WTC11 (cell line): ENCODE measurements around the gene ANGPTL4.
"Not testable (repeated sequence)": the region's sequence is repeated elsewhere in the genome, so short reads cannot be mapped to it uniquely, and the experiment has no call there.

ENCODE experiments used
- ARID4B ChIP-seq: sonication (generic); formaldehyde crosslinking; IDR thresholded peaks from 2 replicates; pipeline ENCODE4 v1.8.0; 2023; ENCODE audit warnings: missing genetic modification reagents, mild to moderate bottlenecking, borderline replicate concordance
- ATF1 ChIP-seq: sonication (generic); formaldehyde crosslinking; IDR thresholded peaks from 2 replicates; pipeline ENCODE4 v1.8.1; 2023; ENCODE audit warnings: mild to moderate bottlenecking, moderate library complexity, missing genetic modification reagents
- CTCF ChIP-seq: fragments of 200-600 bp; IDR thresholded peaks from 2 replicates; pipeline ENCODE4 v1.8.0; 2022; ENCODE audit warnings: antibody characterized with exemption
- NFYB ChIP-seq: sonication (generic); formaldehyde crosslinking; conservative IDR thresholded peaks from 2 replicates; pipeline ENCODE4 v1.8.0; 2022; ENCODE audit warnings: low read depth, missing genetic modification reagents

GRCh38 chr19:8379156-8379891 is 15.4 kb downstream of the ANGPTL4 start:
- not testable (repeated sequence) for TF ChIP-seq ATF1 (CRISPR knock-in tag); ARID4B; CTCF
- TF ChIP-seq NFYB (CRISPR knock-in tag), result peak; percentile 62
